ENCODE measurements around the gene BTN2A1.
"Not testable (repeated sequence)": the region's sequence is repeated elsewhere in the genome, so short reads cannot be mapped to it uniquely, and the experiment has no call there.

Gene BTN2A1

DNA sequence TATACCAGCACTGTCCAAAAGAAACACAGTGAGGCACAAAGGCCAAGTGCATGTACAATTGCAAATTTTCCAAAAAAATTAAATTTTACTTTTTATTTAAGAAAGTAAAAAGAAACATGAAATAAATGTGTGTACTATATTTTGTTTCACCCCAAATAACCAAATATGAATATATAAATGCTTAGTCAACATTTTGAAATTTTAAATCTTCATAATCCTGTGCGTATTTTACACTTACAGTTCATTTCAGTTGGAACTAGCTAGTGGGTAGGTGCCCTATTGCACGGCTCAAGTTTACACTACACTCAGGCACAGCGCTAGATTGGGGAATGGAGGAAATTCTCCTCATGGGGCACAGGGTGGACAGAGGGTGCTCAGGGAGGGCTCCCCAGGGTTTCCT lies 35.4 kb upstream of the BTN2A1 start:
- H3K36me3 Mint-ChIP-seq (ENCODE audit: low read depth), result peaks cover 36% of the 10 kb centered on the region
- H3K4me1 Mint-ChIP-seq (ENCODE audit: low read depth), result peaks cover 39% of the 10 kb centered on the region
- peaks cover 21% of the 10 kb centered on the region for H3K9me3 Mint-ChIP-seq
- H3K27me3 Mint-ChIP-seq, result no peaks in the 10 kb centered on the region
- H3K27ac Mint-ChIP-seq, result no peak overlapping the region
- intact Hi-C loops (cut with micrococcal nuclease), result loop anchor here (5.0 kb wide), 1 partner anchor 80 kb away; no protein-coding TSS in a partner anchor
- H3K4me3 Mint-ChIP-seq, result no peak overlapping the region

DNA sequence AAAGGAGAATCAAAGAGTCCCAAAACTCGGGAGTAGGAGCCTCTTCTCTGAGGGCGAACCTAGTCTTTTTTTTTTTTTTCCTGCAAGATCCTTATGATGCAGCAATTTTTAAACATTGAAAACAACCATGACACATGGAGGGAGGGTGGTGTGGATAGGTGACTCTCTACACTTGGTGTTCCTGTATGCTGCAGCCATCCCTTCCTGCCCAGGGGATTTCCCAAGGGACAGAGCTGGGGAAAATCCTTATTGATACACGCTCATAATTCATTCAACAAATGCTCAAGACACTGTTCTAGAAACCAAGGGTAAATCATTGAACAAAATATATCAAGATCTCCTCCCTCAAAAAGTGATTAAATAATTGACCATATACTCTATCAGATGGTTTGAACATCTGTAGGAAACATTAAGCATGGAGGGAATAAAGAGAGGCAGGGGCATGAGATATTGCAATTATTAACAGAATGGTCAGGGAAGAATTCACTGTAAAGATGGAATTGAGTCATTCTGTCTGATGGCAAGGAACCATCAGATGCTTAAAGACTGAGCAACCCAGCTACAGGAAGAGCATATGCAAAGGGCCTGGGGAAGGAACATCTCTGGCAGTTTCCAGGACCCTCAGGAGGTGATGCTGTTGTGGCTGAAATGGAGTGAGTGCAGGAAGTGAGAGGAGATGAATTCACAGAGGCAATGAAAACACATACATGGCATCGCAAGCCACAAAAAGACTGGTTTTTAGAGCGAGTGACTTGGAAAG lies 30.9 kb upstream of the BTN2A1 start:
- Mint-ChIP-seq H3K4me3 (no peak overlapping the region), H3K4me1 (ENCODE audit: low read depth) (peaks cover 52% of the 10 kb centered on the region), H3K36me3 (ENCODE audit: low read depth) (peaks cover 70% of the 10 kb centered on the region), H3K27me3 (no peaks in the 10 kb centered on the region), H3K9me3 (no peaks in the 10 kb centered on the region), H3K27ac (no peak overlapping the region)
- intact Hi-C loops (cut with micrococcal nuclease), result no loop called here

GRCh38 chr6:26427451-26427809 lies 30.3 kb upstream of the BTN2A1 start:
- H3K4me3 Mint-ChIP-seq, result no peak overlapping the region
- no peaks in the 10 kb centered on the region for H3K9me3 Mint-ChIP-seq
- peaks cover 73% of the 10 kb centered on the region for H3K36me3 Mint-ChIP-seq (ENCODE audit: low read depth)
- intact Hi-C loops (cut with micrococcal nuclease), result no loop called here
- no peaks in the 10 kb centered on the region for H3K27me3 Mint-ChIP-seq
- H3K27ac Mint-ChIP-seq, result no peak overlapping the region
- H3K4me1 Mint-ChIP-seq (ENCODE audit: low read depth), result peaks cover 48% of the 10 kb centered on the region

GRCh38 chr6:26428206-26428605 lies 29.5 kb upstream of the BTN2A1 start:
- peaks cover 40% of the 10 kb centered on the region for H3K4me1 Mint-ChIP-seq (ENCODE audit: low read depth)
- peaks cover 70% of the 10 kb centered on the region for H3K36me3 Mint-ChIP-seq (ENCODE audit: low read depth)

DNA sequence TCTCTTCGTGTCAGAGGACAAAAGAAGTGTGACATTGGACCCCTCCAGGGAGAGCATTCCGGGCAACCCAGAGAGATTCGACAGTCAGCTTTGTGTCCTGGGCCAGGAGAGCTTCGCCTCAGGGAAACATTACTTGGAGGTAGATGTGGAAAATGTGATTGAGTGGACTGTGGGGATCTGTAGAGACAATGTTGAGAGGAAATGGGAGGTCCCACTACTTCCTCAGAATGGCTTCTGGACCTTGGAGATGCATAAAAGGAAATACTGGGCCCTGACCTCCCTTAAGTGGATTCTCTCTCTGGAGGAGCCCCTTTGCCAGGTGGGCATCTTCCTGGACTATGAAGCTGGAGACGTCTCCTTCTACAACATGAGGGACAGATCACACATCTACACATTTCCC lies 27.0 kb upstream of the BTN2A1 start:
- Mint-ChIP-seq H3K27ac (no peak overlapping the region), H3K9me3 (peaks cover 16% of the 10 kb centered on the region), H3K36me3 (ENCODE audit: low read depth) (peaks cover 72% of the 10 kb centered on the region)

More at GRCh38 chr6:26428206-26428605, 29.5 kb upstream of the BTN2A1 start:
- no peaks in the 10 kb centered on the region for H3K9me3 Mint-ChIP-seq
- intact Hi-C loops (cut with micrococcal nuclease), result no loop called here
- H3K27ac Mint-ChIP-seq, result no peak overlapping the region
- no peaks in the 10 kb centered on the region for H3K27me3 Mint-ChIP-seq
- no peak overlapping the region for H3K4me3 Mint-ChIP-seq

DNA sequence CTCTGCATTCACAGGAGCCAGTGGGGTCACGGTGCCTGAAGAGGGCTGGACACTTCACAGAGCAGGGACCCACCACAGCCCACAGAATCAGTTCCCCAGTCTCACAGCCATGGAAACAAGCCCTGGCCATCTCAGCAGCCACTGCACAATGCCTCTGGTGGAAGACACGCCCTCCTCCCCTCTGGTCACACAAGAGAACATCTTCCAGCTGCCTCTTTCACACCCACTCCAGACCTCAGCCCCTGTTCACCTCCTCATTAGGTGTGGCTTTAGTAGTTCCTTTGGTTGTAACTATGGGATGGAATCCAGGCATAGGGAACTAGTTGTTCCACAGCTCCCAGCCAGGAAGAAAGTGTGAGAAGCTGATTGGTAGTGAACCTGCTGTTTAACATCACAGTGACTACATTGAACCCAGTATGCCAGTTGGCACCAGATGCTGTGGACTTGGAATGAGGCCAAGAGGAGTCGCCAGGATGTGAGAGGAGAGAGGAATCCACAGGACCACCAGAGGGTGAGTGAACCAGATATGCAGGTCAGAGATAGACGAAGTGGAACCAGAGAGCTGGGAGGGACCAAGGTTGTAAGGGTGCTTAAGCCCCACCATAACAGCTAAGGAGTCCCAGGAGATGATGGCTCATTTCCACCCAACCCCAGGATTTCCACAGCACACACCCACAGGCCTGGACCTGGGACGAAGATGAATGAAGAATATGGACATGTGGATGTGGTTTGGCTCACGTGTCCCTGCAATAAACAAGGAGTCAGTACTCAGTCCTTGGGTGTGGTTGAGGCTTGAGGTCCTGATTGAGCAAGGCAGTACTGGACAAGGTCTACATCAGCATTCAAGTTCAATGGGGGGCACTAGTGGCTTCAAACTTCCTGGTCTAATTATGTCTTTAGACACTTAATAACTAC lies 26.2 kb upstream of the BTN2A1 start:
- intact Hi-C loops (cut with micrococcal nuclease), result no loop called here
- peaks cover 16% of the 10 kb centered on the region for H3K9me3 Mint-ChIP-seq
- H3K4me3 Mint-ChIP-seq, result no peak overlapping the region
- H3K4me1 Mint-ChIP-seq (ENCODE audit: low read depth), result peaks cover 20% of the 10 kb centered on the region
- H3K27me3 Mint-ChIP-seq, result no peaks in the 10 kb centered on the region
- no peak overlapping the region for H3K27ac Mint-ChIP-seq
- peaks cover 65% of the 10 kb centered on the region for H3K36me3 Mint-ChIP-seq (ENCODE audit: low read depth)

More for the DNA sequence above, 27.0 kb upstream of the BTN2A1 start:
- H3K4me1 Mint-ChIP-seq (ENCODE audit: low read depth), result peaks cover 24% of the 10 kb centered on the region
- no peaks in the 10 kb centered on the region for H3K27me3 Mint-ChIP-seq
- no peak overlapping the region for H3K4me3 Mint-ChIP-seq
- intact Hi-C loops (cut with micrococcal nuclease), result no loop called here

DNA sequence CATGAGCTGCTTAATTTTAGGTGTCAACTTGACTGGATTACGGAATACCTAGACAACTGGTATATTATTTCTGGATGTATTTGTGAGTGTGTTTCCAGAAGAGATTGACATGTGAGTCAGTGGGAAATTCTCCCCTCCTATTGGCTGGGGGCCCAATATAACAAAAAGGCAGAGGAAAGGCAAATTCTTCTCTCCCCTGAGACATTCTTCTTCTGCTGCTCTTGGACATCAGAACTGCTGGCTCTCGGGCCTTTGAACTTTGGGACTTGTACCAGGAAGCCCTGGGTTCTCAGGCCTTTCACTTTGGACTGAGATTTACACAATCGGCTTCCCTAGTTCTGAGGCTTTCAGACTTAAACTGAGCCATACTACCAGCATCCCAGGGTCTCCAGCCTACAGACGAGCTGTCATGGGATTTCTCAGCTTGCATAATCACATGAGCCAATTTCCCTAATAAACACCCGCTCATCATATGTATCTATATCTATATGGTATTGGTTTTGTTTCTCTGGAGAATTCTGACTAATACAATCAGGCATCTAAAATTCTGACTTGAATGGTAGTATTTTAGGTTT lies 25.0 kb upstream of the BTN2A1 start:
- intact Hi-C loops (cut with micrococcal nuclease), result no loop called here
- Mint-ChIP-seq H3K27ac (no peak overlapping the region), H3K27me3 (no peaks in the 10 kb centered on the region), H3K4me3 (no peak overlapping the region), H3K4me1 (ENCODE audit: low read depth) (peaks cover 15% of the 10 kb centered on the region), H3K9me3 (peaks cover 16% of the 10 kb centered on the region), H3K36me3 (ENCODE audit: low read depth) (peaks cover 53% of the 10 kb centered on the region)

- intact Hi-C loops (cut with micrococcal nuclease); H3K4me3 Mint-ChIP-seq; H3K27me3 Mint-ChIP-seq; H3K27ac Mint-ChIP-seq: not testable (repeated sequence)
- Mint-ChIP-seq H3K4me1 (ENCODE audit: low read depth) (peaks cover 15% of the 10 kb centered on the region), H3K9me3 (peaks cover 16% of the 10 kb centered on the region), H3K36me3 (ENCODE audit: low read depth) (peaks cover 43% of the 10 kb centered on the region)
Measured at GRCh38 chr6:26433680-26434079, 24.1 kb upstream of the BTN2A1 start.

DNA sequence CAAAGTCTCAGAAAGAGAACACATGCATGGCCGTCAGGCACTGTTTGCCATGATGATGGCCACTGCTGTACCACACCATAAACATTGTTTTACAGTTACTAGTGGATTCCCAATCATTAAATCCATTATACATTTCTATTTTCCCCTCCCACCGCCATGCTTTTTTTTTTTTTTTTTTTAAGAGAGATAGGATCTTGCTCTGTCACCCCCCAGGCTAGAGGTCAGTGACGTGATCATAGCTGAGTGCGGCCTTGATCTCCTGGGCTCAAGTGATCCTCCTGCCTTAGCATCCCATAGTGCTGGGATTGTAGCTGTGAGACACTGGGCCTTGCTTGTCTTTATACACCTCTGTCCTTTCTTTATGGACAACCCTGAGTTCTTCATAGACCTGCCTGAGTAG lies 21.7 kb upstream of the BTN2A1 start:
- peaks cover 16% of the 10 kb centered on the region for H3K9me3 Mint-ChIP-seq
- no peak overlapping the region for H3K4me3 Mint-ChIP-seq
- no peak overlapping the region for H3K27ac Mint-ChIP-seq
- intact Hi-C loops (cut with micrococcal nuclease), result no loop called here
- H3K27me3 Mint-ChIP-seq, result no peaks in the 10 kb centered on the region
- peaks cover 16% of the 10 kb centered on the region for H3K4me1 Mint-ChIP-seq (ENCODE audit: low read depth)
- peaks cover 36% of the 10 kb centered on the region for H3K36me3 Mint-ChIP-seq (ENCODE audit: low read depth)

GRCh38 chr6:26437550-26437949 lies 20.2 kb upstream of the BTN2A1 start:
- Mint-ChIP-seq H3K4me1 (ENCODE audit: low read depth) (peaks cover 15% of the 10 kb centered on the region), H3K4me3 (no peak overlapping the region), H3K9me3 (peaks cover 16% of the 10 kb centered on the region), H3K27me3 (no peaks in the 10 kb centered on the region), H3K36me3 (ENCODE audit: low read depth) (peaks cover 23% of the 10 kb centered on the region), H3K27ac (no peak overlapping the region)
- intact Hi-C loops (cut with micrococcal nuclease), result no loop called here

DNA sequence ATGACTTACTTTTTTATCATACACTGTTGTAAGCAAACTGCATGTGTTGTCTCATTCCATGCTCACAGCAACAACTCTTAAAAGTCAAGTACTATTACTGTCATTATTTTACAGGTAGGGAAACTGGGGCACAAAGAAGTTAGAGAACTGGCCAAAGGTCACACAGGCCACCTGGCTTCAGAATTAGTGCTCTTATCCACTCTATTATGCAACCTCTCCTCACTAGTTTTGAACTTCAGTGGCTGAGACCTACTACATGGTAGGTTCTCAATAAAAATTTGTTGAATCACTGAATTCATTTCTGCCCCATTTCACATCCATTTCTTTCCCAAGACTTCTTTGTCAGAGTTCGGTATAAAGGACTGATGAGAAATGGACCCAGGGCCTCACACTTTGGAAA lies 19.8 kb upstream of the BTN2A1 start:
- intact Hi-C loops (cut with micrococcal nuclease), result no loop called here
- Mint-ChIP-seq H3K4me1 (ENCODE audit: low read depth) (peaks cover 15% of the 10 kb centered on the region), H3K4me3 (no peak overlapping the region)

DNA sequence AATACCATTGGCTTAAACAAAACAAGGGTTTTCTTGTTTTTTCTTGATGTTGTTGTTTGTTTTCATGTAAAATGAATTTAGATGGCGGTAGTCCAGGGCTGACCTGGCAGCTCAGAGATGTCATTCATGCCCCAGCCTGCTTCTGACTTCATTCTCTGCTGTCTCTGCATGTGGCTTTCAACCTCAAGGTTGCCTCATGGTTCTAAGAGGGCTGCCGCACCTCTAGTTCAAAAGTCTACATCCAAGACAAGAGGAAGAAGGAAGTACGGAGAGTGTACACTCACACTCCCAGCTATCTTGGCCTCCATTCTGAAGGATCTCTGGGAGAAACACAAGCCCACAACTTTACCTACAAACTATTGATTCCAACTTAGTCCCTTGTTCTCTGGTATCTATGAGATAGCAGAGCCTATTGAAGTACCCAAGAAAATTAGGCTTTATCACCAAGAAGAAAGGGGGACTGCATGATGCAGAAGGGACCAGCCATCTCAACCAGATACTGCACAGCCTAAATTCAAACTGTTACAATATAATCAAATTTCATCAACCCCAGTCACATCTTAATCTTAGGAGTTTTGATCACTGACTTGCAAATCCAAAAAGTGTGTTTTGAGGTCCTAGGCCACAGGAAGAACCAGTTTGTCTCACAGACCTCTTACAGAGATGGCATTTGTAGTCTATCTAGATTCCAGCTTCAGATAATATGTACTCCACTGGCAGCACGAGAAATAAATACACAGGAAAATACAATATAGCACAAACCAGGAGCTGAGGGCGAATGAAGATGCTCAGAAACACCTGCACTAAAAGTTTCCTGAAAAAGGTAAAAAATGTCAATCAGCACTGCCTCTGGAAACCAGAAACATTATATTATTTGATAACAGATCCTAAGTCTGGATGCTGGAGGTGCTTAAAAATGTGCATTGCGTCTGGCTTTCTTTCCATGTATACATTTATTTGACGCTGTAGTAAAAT lies 18.3 kb upstream of the BTN2A1 start:
- intact Hi-C loops (cut with micrococcal nuclease), result loop anchor here (2.0 kb wide), 1 partner anchor 37 kb away; the partner anchor contains the start of gene BTN3A1
- H3K27me3 Mint-ChIP-seq, result no peaks in the 10 kb centered on the region
- peak overlapping the region; percentile 86 for H3K4me3 Mint-ChIP-seq
- peaks cover 17% of the 10 kb centered on the region for H3K4me1 Mint-ChIP-seq (ENCODE audit: low read depth)
- H3K36me3 Mint-ChIP-seq (ENCODE audit: low read depth), result peaks cover 23% of the 10 kb centered on the region
- H3K27ac Mint-ChIP-seq, result peak overlapping the region; percentile 94
- H3K9me3 Mint-ChIP-seq, result peaks cover 4% of the 10 kb centered on the region

More for the DNA sequence above, 19.8 kb upstream of the BTN2A1 start:
- Mint-ChIP-seq H3K9me3 (peaks cover 16% of the 10 kb centered on the region), H3K27ac (no peak overlapping the region), H3K27me3 (no peaks in the 10 kb centered on the region), H3K36me3 (ENCODE audit: low read depth) (peaks cover 20% of the 10 kb centered on the region)

DNA sequence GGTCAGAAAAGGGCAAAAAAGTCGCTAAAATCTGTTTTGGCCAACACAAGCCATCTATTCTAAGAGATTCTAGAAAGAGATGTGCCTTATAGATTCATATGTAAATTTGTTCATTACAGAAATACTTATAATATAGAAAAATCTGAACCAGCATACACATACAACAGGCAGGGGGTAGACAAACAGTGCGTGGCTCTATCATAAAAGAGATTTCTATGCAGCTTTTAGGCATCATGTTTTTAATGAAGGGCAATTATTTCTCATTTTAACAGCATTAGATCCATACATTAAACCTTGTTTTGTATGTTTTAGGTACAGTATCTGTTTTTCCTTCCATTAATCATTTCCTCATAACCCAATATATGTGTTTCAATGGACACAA lies 16.8 kb upstream of the BTN2A1 start:
- intact Hi-C loops (cut with micrococcal nuclease), result loop anchor here (2.0 kb wide), 1 partner anchor 38 kb away; the partner anchor contains the start of gene BTN3A1
- H3K9me3 Mint-ChIP-seq, result no peaks in the 10 kb centered on the region
- H3K4me3 Mint-ChIP-seq, result peak overlapping the region; percentile 86
- H3K27ac Mint-ChIP-seq, result peak overlapping the region; percentile 94
- H3K27me3 Mint-ChIP-seq, result no peaks in the 10 kb centered on the region
- peaks cover 33% of the 10 kb centered on the region for H3K36me3 Mint-ChIP-seq (ENCODE audit: low read depth)
- H3K4me1 Mint-ChIP-seq (ENCODE audit: low read depth), result peaks cover 27% of the 10 kb centered on the region

Data from dendritic cell treated with granulocyte-macrophage colony-stimulating factor and Interleukin-4, amounts not matched to agents 40 ng/mL and 50 ng/mL, for 4 days (primary cell).